C4-2B (cell line): ENCODE results near the gene ZBTB8B.
"Not testable (repeated sequence)": the region's sequence is repeated elsewhere in the genome, so short reads cannot be mapped to it uniquely, and the experiment has no call there.

Experiments used
- H3K27ac ChIP-seq: fragments of 450-650 bp; 2 replicates; pipeline ENCODE4 v1.5.1; 2017
- CTCF ChIP-seq: fragments of 450-650 bp; conservative IDR thresholded peaks from 2 replicates; pipeline ENCODE4 v1.5.1; 2017; ENCODE audit warnings: mild to moderate bottlenecking
- ZFX ChIP-seq: fragments of 450-650 bp; IDR thresholded peaks from 2 replicates; pipeline ENCODE4 v1.6.1; 2017

ZBTB8B gene

GRCh38 chr1:32447469-32448185 lies 17.2 kb upstream of the ZBTB8B start:
- H3K27ac ChIP-seq: no peak overlapping the region
- TF ChIP-seq CTCF (no peak), ZFX (no peak)

- not testable (repeated sequence) for H3K27ac ChIP-seq
- TF ChIP-seq CTCF: peak; percentile 88
Measured at GRCh38 chr1:32448186-32448772, 16.6 kb upstream of the ZBTB8B start.

GRCh38 chr1:32448773-32449456 lies 16.0 kb upstream of the ZBTB8B start:
- H3K27ac ChIP-seq: no peak overlapping the region
- no peak for TF ChIP-seq ZFX
- TF ChIP-seq CTCF: peak; percentile 41

GRCh38 chr1:32449457-32449831 lies 15.4 kb upstream of the ZBTB8B start:
- peak; percentile 12; the same call in 1 of the 2 replicates for TF ChIP-seq CTCF
- H3K27ac ChIP-seq: not testable (repeated sequence)

GRCh38 chr1:32454726-32455125 lies 10.1 kb upstream of the ZBTB8B start:
- TF ChIP-seq CTCF (no peak), ZFX (no peak)
- H3K27ac ChIP-seq: no peak overlapping the region

- TF ChIP-seq ZFX (no peak), CTCF (no peak)
- no peak overlapping the region for H3K27ac ChIP-seq
Measured at GRCh38 chr1:32455958-32456357, 8.9 kb upstream of the ZBTB8B start.

GRCh38 chr1:32458798-32459197 lies 6.1 kb upstream of the ZBTB8B start:
- H3K27ac ChIP-seq: not testable (repeated sequence)

GRCh38 chr1:32462977-32463376 lies 1.9 kb upstream of the ZBTB8B start:
- not testable (repeated sequence) for H3K27ac ChIP-seq
